ENCODE measurements around the gene RFX1.

- TF ChIP-seq, protein P1, sequence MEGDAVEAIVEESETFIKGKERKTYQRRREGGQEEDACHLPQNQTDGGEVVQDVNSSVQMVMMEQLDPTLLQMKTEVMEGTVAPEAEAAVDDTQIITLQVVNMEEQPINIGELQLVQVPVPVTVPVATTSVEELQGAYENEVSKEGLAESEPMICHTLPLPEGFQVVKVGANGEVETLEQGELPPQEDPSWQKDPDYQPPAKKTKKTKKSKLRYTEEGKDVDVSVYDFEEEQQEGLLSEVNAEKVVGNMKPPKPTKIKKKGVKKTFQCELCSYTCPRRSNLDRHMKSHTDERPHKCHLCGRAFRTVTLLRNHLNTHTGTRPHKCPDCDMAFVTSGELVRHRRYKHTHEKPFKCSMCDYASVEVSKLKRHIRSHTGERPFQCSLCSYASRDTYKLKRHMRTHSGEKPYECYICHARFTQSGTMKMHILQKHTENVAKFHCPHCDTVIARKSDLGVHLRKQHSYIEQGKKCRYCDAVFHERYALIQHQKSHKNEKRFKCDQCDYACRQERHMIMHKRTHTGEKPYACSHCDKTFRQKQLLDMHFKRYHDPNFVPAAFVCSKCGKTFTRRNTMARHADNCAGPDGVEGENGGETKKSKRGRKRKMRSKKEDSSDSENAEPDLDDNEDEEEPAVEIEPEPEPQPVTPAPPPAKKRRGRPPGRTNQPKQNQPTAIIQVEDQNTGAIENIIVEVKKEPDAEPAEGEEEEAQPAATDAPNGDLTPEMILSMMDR (optimal IDR thresholded peaks at IDR 0.05 in 1 of 3, IDR thresholded peaks at IDR 0.05 in 1 of 3, conservative IDR thresholded peaks at IDR 0.05 in 1 of 3; ENCODE audit: extremely low read depth in 1 of 3, insufficient read depth in 2 of 3, low read length in 3 of 3) = no peak
- TF ChIP-seq EZH2 (IDR thresholded peaks at IDR 0.05; ENCODE audit: low read length) = no peak
These were observed 21.9 kb downstream of the RFX1 start for GRCh38 chr19:13984186-13984585.
